SK-N-DZ (cell line): ENCODE measurements around the gene ZNF608.

ENCODE experiments used
- DNase-seq: peaks from one replicate; pipeline ENCODE4 v3.0.0-alpha.2; 2015; ENCODE audit warnings: low spot score

ZNF608 gene

GRCh38 chr5:124754206-124754927 is 7.9 kb upstream of the ZNF608 start:
- DNase-seq: peak; percentile 46

GRCh38 chr5:124752854-124753720 is 6.6 kb upstream of the ZNF608 start:
- no peak for DNase-seq

GRCh38 chr5:124751031-124751430 is 4.6 kb upstream of the ZNF608 start:
- DNase-seq: no peak

GRCh38 chr5:124748687-124749594 is 2.5 kb upstream of the ZNF608 start:
- peak; percentile 97 for DNase-seq

- peak; percentile 45 for DNase-seq
Measured at GRCh38 chr5:124747791-124748686, 1.6 kb upstream of the ZNF608 start.

GRCh38 chr5:124746916-124747790 is 714 bp upstream of the ZNF608 start:
- peak; percentile 96 for DNase-seq

- peak; percentile 17 for DNase-seq
Measured at GRCh38 chr5:124745007-124745927, 1.2 kb downstream of the ZNF608 start.

GRCh38 chr5:124744170-124744971 is 2.1 kb downstream of the ZNF608 start:
- peak; percentile 28 for DNase-seq

GRCh38 chr5:124743602-124744169 is 2.8 kb downstream of the ZNF608 start:
- peak; percentile 44 for DNase-seq

- peak; percentile 23 for DNase-seq
Measured at GRCh38 chr5:124742983-124743601, 3.3 kb downstream of the ZNF608 start.

- no peak for DNase-seq
Measured at GRCh38 chr5:124742521-124742920, 3.9 kb downstream of the ZNF608 start.

- peak; percentile 37 for DNase-seq
Measured at GRCh38 chr5:124741711-124742496, 4.5 kb downstream of the ZNF608 start.

- no peak for DNase-seq
Measured at GRCh38 chr5:124740991-124741583, 5.4 kb downstream of the ZNF608 start.

GRCh38 chr5:124740071-124740470 is 6.4 kb downstream of the ZNF608 start:
- DNase-seq: peak; percentile 15

GRCh38 chr5:124739634-124740025 is 6.8 kb downstream of the ZNF608 start:
- DNase-seq: no peak
